H1 (cell line): ENCODE results near the gene KHDRBS2.

ENCODE experiments used
- CEBPB ChIP-seq: IDR thresholded peaks from 2 replicates; pipeline ENCODE4 v1.6.1; 2012; ENCODE audit warnings: low read depth, low read length
- CHD1 ChIP-seq: IDR thresholded peaks from 2 replicates; pipeline ENCODE4 v1.6.1; 2012; ENCODE audit warnings: low read depth, low read length, improper control_type of control experiment
- CTCF ChIP-seq, 3 experiments: IDR thresholded peaks; 1 replicate in 2 of 3; 2 replicates in 1 of 3; pipeline versions ENCODE4 v1.5.1 to v1.6.1; 2011; ENCODE audit warnings: low read length in 3 of 3, mild to moderate bottlenecking in 3 of 3, inconsistent platforms in 2 of 3, low read depth in 1 of 3, moderate library complexity in 1 of 3; ENCODE audit not compliant: insufficient read depth in 1 of 3; ENCODE audit errors: control extremely low read depth in 1 of 3
- E2F6 ChIP-seq: IDR thresholded peaks from 2 replicates; pipeline ENCODE4 v1.6.1; 2012; ENCODE audit warnings: inconsistent platforms
- GABPA ChIP-seq: IDR thresholded peaks from 2 replicates; pipeline ENCODE4 v1.6.1; 2011; ENCODE audit warnings: mild to moderate bottlenecking, low read length, moderate library complexity, borderline replicate concordance; ENCODE audit not compliant: insufficient read depth
- HDAC6 ChIP-seq: IDR thresholded peaks from one replicate; pipeline ENCODE4 v1.7.1; 2012; ENCODE audit warnings: low read depth, mild to moderate bottlenecking, inconsistent platforms, low read length, moderate library complexity
- KDM5A ChIP-seq: fragments of 200-600 bp; IDR thresholded peaks from 2 replicates; pipeline ENCODE4 v1.7.1; 2012; ENCODE audit warnings: mild to moderate bottlenecking, low read length, inconsistent platforms, mixed read lengths
- NRF1 ChIP-seq: IDR thresholded peaks from 2 replicates; pipeline ENCODE4 v1.6.1; 2011; ENCODE audit warnings: mild to moderate bottlenecking, low read depth, low read length, improper control_type of control experiment
- POU5F1 ChIP-seq: IDR thresholded peaks from 2 replicates; pipeline ENCODE4 v1.6.1; 2011; ENCODE audit warnings: low read depth, mild to moderate bottlenecking, low read length, moderate library complexity
- SUZ12 ChIP-seq: fragments of 200-600 bp; sonication (generic); IDR thresholded peaks from 2 replicates; pipeline ENCODE4 v1.6.1; 2012; ENCODE audit warnings: mild to moderate bottlenecking, inconsistent platforms, low read length, moderate library complexity, mixed read lengths
- YY1 ChIP-seq: IDR thresholded peaks from 2 replicates; pipeline ENCODE4 v1.6.1; 2011; ENCODE audit warnings: low read depth, mild to moderate bottlenecking, low read length
- ZNF274 ChIP-seq: IDR thresholded peaks from 2 replicates; pipeline ENCODE4 v1.7.0; 2012; ENCODE audit warnings: low read length, borderline replicate concordance; ENCODE audit errors: extremely low read depth

GRCh38 chr6:61745994-61746393, 540.0 kb downstream of the KHDRBS2 start:
- no peak for TF ChIP-seq SUZ12
- no peak for TF ChIP-seq CTCF (IDR thresholded peaks at IDR 0.05; ENCODE audit: control extremely low read depth in 1 of 3, insufficient read depth in 1 of 3, low read depth in 1 of 3, low read length in 3 of 3)
- TF ChIP-seq ZNF274: no peak
- no peak for TF ChIP-seq GABPA
- TF ChIP-seq CEBPB: no peak
- no peak for TF ChIP-seq E2F6
- TF ChIP-seq HDAC6: no peak
- no peak for TF ChIP-seq NRF1
- no peak for TF ChIP-seq CHD1
- TF ChIP-seq YY1: no peak
- no peak for TF ChIP-seq POU5F1
- no peak for TF ChIP-seq KDM5A
